Astrocyte (in vitro differentiated cells and primary cell): Measurements from ENCODE around the gene GTF2IRD1. TPM values are rescaled to one million over a fixed set of nuclear protein-coding genes. Genes with fewer than 3 reads are reported as not detected.
"Not testable (repeated sequence)": the region's sequence is repeated elsewhere in the genome, so short reads cannot be mapped to it uniquely, and the experiment has no call there.

ENCODE experiments used
- DNase-seq: peaks from one replicate; pipeline ENCODE4 v3.0.0-alpha.2; 2010; ENCODE audit warnings: low read depth
- FAIRE-seq: peaks from 2 replicates; lab custom pipeline; 2011; peaks lifted over from hg19 to GRCh38; lab: Jason Lieb, UNC
- H2AFZ ChIP-seq: 2 replicates; pipeline ENCODE4 v1.6.0; 2012; ENCODE audit warnings: low read depth, low read length, inconsistent platforms
- H3K27ac ChIP-seq: 2 replicates; pipeline ENCODE4 v1.5.1; 2011; ENCODE audit warnings: low read depth, low read length, inconsistent platforms
- H3K27me3 ChIP-seq: 2 replicates; pipeline ENCODE4 v1.6.0; 2011; ENCODE audit warnings: low read length, inconsistent platforms; ENCODE audit not compliant: insufficient read depth
- H3K36me3 ChIP-seq: 2 replicates; pipeline ENCODE4 v1.5.1; 2011; ENCODE audit warnings: low read length, inconsistent platforms; ENCODE audit not compliant: insufficient read depth
- H3K4me1 ChIP-seq: 2 replicates; pipeline ENCODE4 v1.5.1; 2011; ENCODE audit warnings: low read length, inconsistent platforms; ENCODE audit not compliant: insufficient read depth
- H3K4me2 ChIP-seq: 2 replicates; pipeline ENCODE4 v1.6.0; 2012; ENCODE audit warnings: low read length, inconsistent platforms
- H3K4me3 ChIP-seq: 2 replicates; pipeline ENCODE4 v1.5.1; 2011; ENCODE audit warnings: low read depth, mild to moderate bottlenecking, low read length, inconsistent platforms; ENCODE audit not compliant: insufficient read depth
- H3K79me2 ChIP-seq: 2 replicates; pipeline ENCODE4 v1.6.0; 2012; ENCODE audit warnings: mild to moderate bottlenecking, low read length, inconsistent platforms; ENCODE audit not compliant: insufficient read depth
- H3K9ac ChIP-seq: 2 replicates; pipeline ENCODE4 v1.6.0; 2012; ENCODE audit warnings: mild to moderate bottlenecking, low read length, inconsistent platforms
- H3K9me3 ChIP-seq: 2 replicates; pipeline ENCODE4 v1.5.1; 2012; ENCODE audit warnings: low read depth, mild to moderate bottlenecking, low read length, inconsistent platforms; ENCODE audit not compliant: insufficient read depth
- H4K20me1 ChIP-seq: 2 replicates; pipeline ENCODE4 v1.6.0; 2012; ENCODE audit warnings: low read length, inconsistent platforms; ENCODE audit not compliant: insufficient read depth
- H3K27ac Mint-ChIP-seq: one replicate; pipeline ENCODE4 v1.8.0; 2021; ENCODE audit warnings: mild to moderate bottlenecking, mixed read lengths; ENCODE audit not compliant: unreplicated experiment
- H3K27me3 Mint-ChIP-seq: one replicate; pipeline ENCODE4 v1.8.0; 2021; ENCODE audit warnings: low read depth, mixed read lengths; ENCODE audit not compliant: unreplicated experiment
- H3K36me3 Mint-ChIP-seq: one replicate; pipeline ENCODE4 v1.8.0; 2021; ENCODE audit warnings: low read depth, mixed read lengths; ENCODE audit not compliant: unreplicated experiment
- H3K4me1 Mint-ChIP-seq: one replicate; pipeline ENCODE4 v1.8.0; 2021; ENCODE audit warnings: low read depth, mixed read lengths; ENCODE audit not compliant: unreplicated experiment
- H3K4me3 Mint-ChIP-seq: one replicate; pipeline ENCODE4 v1.8.0; 2021; ENCODE audit warnings: mild to moderate bottlenecking, moderate library complexity, mixed read lengths; ENCODE audit not compliant: unreplicated experiment
- H3K9me3 Mint-ChIP-seq: one replicate; pipeline ENCODE4 v1.8.0; 2021; ENCODE audit warnings: mild to moderate bottlenecking, mixed read lengths; ENCODE audit not compliant: unreplicated experiment
- EZH2 ChIP-seq: IDR thresholded peaks from 2 replicates; pipeline ENCODE4 v1.6.1; 2012; ENCODE audit warnings: mild to moderate bottlenecking, low read length, inconsistent platforms; ENCODE audit not compliant: insufficient read depth
- total RNA-seq: library from RNA; stranded (reverse); gene quantifications from 2 replicates; pipeline ENCODE4 v1.2.1, GENCODE V29; 2021
- TF ChIP-seq, protein P1 (sequence below): IDR thresholded peaks from 2 replicates; pipeline ENCODE4 v1.5.1; 2011; ENCODE audit warnings: low read depth, mild to moderate bottlenecking, inconsistent platforms, low read length, moderate library complexity; ENCODE audit not compliant: insufficient read depth

The GTF2IRD1 gene
- total RNA-seq, 1 donor from 2014 or later: 19.3 TPM

DNA sequence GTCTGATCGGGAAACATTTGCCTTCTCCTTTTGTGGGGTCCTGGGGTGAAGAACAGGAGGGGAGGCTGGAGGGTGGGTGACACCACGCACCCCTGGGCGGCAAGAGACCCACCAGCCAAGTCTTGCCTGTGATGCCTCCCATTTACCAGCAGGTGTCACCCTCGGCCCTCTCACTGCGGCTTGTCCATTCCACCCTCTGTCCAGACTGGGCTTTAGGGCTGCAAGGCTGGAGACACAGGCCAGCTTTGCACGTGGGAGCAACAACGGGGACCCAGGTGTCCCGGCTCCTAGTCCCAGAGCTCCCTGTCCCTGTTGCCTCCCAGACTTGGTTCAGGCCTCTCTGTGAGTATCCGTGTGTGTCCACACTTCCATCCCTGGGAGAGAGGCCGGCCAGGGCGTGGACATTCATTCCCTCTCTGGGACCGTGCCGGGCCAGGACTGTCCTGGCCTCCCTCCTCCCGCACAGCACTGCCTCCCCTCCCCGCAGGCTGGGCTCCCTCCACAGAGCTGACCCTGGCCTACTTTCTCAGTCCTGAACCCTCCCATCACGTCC, 36.2 kb upstream of the GTF2IRD1 start:
- no peaks in the 10 kb centered on the region for H3K9me3 ChIP-seq
- peak; percentile 31 for DNase-seq
- Mint-ChIP-seq H3K9me3 (no peaks in the 10 kb centered on the region), H3K27me3 (peaks cover 3% of the 10 kb centered on the region), H3K27ac (no peak overlapping the region), H3K4me3 (no peak overlapping the region), H3K36me3 (no peaks in the 10 kb centered on the region), H3K4me1 (no peaks in the 10 kb centered on the region)
- H2AFZ ChIP-seq: peak overlapping the region; percentile 19
- peaks cover 4% of the 10 kb centered on the region for H3K4me1 ChIP-seq
- H3K79me2 ChIP-seq: no peaks in the 10 kb centered on the region
- no peak overlapping the region for H3K27ac ChIP-seq
- TF ChIP-seq EZH2: no peak
- TF ChIP-seq, protein P1, sequence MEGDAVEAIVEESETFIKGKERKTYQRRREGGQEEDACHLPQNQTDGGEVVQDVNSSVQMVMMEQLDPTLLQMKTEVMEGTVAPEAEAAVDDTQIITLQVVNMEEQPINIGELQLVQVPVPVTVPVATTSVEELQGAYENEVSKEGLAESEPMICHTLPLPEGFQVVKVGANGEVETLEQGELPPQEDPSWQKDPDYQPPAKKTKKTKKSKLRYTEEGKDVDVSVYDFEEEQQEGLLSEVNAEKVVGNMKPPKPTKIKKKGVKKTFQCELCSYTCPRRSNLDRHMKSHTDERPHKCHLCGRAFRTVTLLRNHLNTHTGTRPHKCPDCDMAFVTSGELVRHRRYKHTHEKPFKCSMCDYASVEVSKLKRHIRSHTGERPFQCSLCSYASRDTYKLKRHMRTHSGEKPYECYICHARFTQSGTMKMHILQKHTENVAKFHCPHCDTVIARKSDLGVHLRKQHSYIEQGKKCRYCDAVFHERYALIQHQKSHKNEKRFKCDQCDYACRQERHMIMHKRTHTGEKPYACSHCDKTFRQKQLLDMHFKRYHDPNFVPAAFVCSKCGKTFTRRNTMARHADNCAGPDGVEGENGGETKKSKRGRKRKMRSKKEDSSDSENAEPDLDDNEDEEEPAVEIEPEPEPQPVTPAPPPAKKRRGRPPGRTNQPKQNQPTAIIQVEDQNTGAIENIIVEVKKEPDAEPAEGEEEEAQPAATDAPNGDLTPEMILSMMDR: peak; percentile 88
- no peaks in the 10 kb centered on the region for H3K36me3 ChIP-seq
- H3K4me3 ChIP-seq: no peak overlapping the region
- H3K4me2 ChIP-seq: no peak overlapping the region
- H3K9ac ChIP-seq: no peak overlapping the region
- no peaks in the 10 kb centered on the region for H3K27me3 ChIP-seq
- no peaks in the 10 kb centered on the region for H4K20me1 ChIP-seq
- no peak for FAIRE-seq

DNA sequence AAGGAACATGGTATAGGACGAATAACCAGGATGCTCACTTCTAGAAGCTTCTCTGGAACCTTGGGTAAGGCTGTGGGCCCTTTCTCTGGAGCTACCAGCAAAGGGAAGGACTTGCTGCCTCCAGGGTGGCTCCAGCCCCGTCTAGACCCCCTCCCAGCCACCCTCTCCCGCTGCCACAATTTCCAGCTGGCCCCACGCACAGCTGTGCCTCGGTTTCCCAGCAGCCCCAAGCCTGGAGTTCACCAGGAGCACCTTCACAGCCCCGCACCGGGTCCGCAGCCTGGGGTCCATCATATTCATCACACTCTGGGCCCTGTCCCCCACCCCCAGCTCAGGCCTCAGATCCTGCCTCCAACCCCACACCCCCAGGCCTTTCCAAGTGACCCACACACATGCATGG, 35.6 kb upstream of the GTF2IRD1 start:
- H2AFZ ChIP-seq: no peak overlapping the region
- no peak overlapping the region for H3K27ac ChIP-seq
- no peak overlapping the region for H3K27ac Mint-ChIP-seq
- DNase-seq: no peak
- TF ChIP-seq, protein P1: no peak
- TF ChIP-seq EZH2: no peak
- no peak overlapping the region for H3K4me2 ChIP-seq
- H4K20me1 ChIP-seq: no peaks in the 10 kb centered on the region
- H3K36me3 ChIP-seq: no peaks in the 10 kb centered on the region
- no peak overlapping the region for H3K4me3 Mint-ChIP-seq
- no peaks in the 10 kb centered on the region for H3K36me3 Mint-ChIP-seq
- H3K4me1 ChIP-seq: peaks cover 4% of the 10 kb centered on the region
- H3K9me3 Mint-ChIP-seq: no peaks in the 10 kb centered on the region
- H3K27me3 Mint-ChIP-seq: peaks cover 2% of the 10 kb centered on the region
- H3K4me1 Mint-ChIP-seq: no peaks in the 10 kb centered on the region
- H3K27me3 ChIP-seq: no peaks in the 10 kb centered on the region
- FAIRE-seq: no peak
- no peaks in the 10 kb centered on the region for H3K79me2 ChIP-seq
- no peak overlapping the region for H3K4me3 ChIP-seq
- H3K9me3 ChIP-seq: no peaks in the 10 kb centered on the region
- no peak overlapping the region for H3K9ac ChIP-seq

DNA sequence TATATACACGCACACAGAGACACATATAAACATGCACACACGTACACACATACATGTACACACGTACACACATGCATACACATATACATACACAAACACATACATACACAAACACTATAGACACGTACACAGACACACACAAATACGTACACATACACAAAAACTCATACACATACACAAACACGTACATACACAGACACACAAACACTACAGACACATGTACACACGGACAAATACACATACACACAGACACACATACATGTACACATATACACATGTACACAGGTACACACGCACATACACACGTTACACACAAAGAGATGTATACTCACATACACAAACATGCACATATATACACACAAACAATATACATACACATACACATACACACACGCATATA, 35.2 kb upstream of the GTF2IRD1 start:
- Histone ChIP-seq H3K36me3 (no peaks in the 10 kb centered on the region), H3K9ac (no peak overlapping the region), H3K4me2 (no peak overlapping the region), H4K20me1 (no peaks in the 10 kb centered on the region), H3K4me1 (peaks cover 4% of the 10 kb centered on the region), H3K9me3 (no peaks in the 10 kb centered on the region), H3K79me2 (no peaks in the 10 kb centered on the region), H2AFZ (no peak overlapping the region), H3K4me3 (no peak overlapping the region), H3K27me3 (no peaks in the 10 kb centered on the region), H3K27ac (no peak overlapping the region)
- no peaks in the 10 kb centered on the region for H3K36me3 Mint-ChIP-seq
- TF ChIP-seq, protein P1: no peak
- TF ChIP-seq EZH2: no peak
- H3K9me3 Mint-ChIP-seq: no peaks in the 10 kb centered on the region
- H3K4me1 Mint-ChIP-seq: no peaks in the 10 kb centered on the region
- peaks cover 2% of the 10 kb centered on the region for H3K27me3 Mint-ChIP-seq
- no peak for FAIRE-seq
- H3K27ac Mint-ChIP-seq: no peak overlapping the region
- no peak for DNase-seq
- no peak overlapping the region for H3K4me3 Mint-ChIP-seq

GRCh38 chr7:74419232-74419631, 34.5 kb upstream of the GTF2IRD1 start:
- H3K36me3 ChIP-seq, H3K27me3 ChIP-seq, H3K27ac ChIP-seq, H3K4me2 ChIP-seq, H3K4me3 ChIP-seq, H3K79me2 ChIP-seq, H2AFZ ChIP-seq, H3K4me3 Mint-ChIP-seq, H3K36me3 Mint-ChIP-seq, H3K4me1 Mint-ChIP-seq, DNase-seq, H3K9me3 Mint-ChIP-seq, H3K9ac ChIP-seq, H4K20me1 ChIP-seq, FAIRE-seq, H3K27me3 Mint-ChIP-seq, H3K9me3 ChIP-seq, H3K27ac Mint-ChIP-seq, H3K4me1 ChIP-seq: not testable (repeated sequence)
